Calu3 (cell line): ENCODE data around the gene POLDIP3. TPM values are rescaled to one million over a fixed set of nuclear protein-coding genes. Genes with fewer than 3 reads are reported as not detected.
"Not testable (repeated sequence)": the region's sequence is repeated elsewhere in the genome, so short reads cannot be mapped to it uniquely, and the experiment has no call there.

Experiments used
- BruUV-seq: library from RNA; stranded (reverse); fragments of 400-500 nt; replicated peaks from 2 replicates; lab custom pipeline; 2021; lab: Mats Ljungman, UMichigan
- CTCF ChIA-PET: fragments of 300-600 bp; sonication (Branson Sonifier 250); formaldehyde crosslinking; loops from one replicate; lab custom pipeline; 2022; ENCODE audit warnings: antibody characterized with exemption; lab: Charles Lee
- DNase-seq: peaks from one replicate; pipeline ENCODE4 v3.0.0; 2022
- H3K27ac Mint-ChIP-seq: one replicate; pipeline ENCODE4 v1.8.0; 2022; ENCODE audit warnings: mixed read lengths; ENCODE audit not compliant: unreplicated experiment
- H3K27me3 Mint-ChIP-seq: one replicate; pipeline ENCODE4 v1.8.0; 2022; ENCODE audit warnings: mixed read lengths; ENCODE audit not compliant: unreplicated experiment
- H3K36me3 Mint-ChIP-seq: one replicate; pipeline ENCODE4 v1.8.0; 2022; ENCODE audit warnings: mild to moderate bottlenecking, moderate library complexity, mixed read lengths; ENCODE audit not compliant: insufficient read depth, unreplicated experiment
- H3K4me1 Mint-ChIP-seq: one replicate; pipeline ENCODE4 v1.8.0; 2022; ENCODE audit warnings: mild to moderate bottlenecking, low read depth, mixed read lengths; ENCODE audit not compliant: unreplicated experiment
- H3K4me3 Mint-ChIP-seq: one replicate; pipeline ENCODE4 v1.8.0; 2022; ENCODE audit warnings: mild to moderate bottlenecking, low read depth, moderate library complexity, mixed read lengths; ENCODE audit not compliant: unreplicated experiment
- H3K9me3 Mint-ChIP-seq: one replicate; pipeline ENCODE4 v1.8.0; 2022; ENCODE audit warnings: low read depth, mixed read lengths; ENCODE audit not compliant: unreplicated experiment
- intact Hi-C: fragments of 100-400 bp; cut with micrococcal nuclease; formaldehyde crosslinking; loops from one replicate; pipeline ENCODE4 v1.10.0; 2022; ENCODE audit not compliant: unreplicated experiment
- total RNA-seq: library from RNA; stranded (reverse); gene quantifications from 2 replicates; pipeline ENCODE4 v1.2.3, GENCODE V29; 2022
- TF ChIP-seq, protein P1 (sequence below): fragments of 200-600 bp; IDR thresholded peaks from one replicate; pipeline ENCODE4 v1.8.0; 2022; ENCODE audit warnings: antibody characterized with exemption; ENCODE audit not compliant: unreplicated experiment

POLDIP3 gene
- total RNA-seq, 1 experiment from 2014 or later: 60.1 TPM

DNA sequence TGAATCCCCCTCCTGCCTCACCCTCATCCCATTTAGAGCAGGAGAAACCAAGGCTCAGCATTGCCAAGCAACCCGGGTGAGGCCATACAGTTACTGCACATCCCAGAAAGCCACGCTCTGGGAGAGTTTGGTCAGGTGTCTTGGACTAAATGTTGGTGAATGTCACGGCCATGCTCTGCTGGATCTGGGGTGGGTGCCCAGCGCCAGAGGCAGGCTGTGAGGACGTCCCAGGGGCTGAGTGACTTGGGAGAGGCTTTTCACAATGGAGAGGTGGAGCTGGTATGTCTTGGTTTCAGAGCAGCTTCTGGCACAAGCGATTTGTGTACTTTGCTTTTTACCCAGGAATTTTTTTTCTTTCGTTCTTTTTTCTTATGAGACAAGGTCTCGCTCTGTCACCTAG lies 54.3 kb downstream of the POLDIP3 start:
- TF ChIP-seq, protein P1, sequence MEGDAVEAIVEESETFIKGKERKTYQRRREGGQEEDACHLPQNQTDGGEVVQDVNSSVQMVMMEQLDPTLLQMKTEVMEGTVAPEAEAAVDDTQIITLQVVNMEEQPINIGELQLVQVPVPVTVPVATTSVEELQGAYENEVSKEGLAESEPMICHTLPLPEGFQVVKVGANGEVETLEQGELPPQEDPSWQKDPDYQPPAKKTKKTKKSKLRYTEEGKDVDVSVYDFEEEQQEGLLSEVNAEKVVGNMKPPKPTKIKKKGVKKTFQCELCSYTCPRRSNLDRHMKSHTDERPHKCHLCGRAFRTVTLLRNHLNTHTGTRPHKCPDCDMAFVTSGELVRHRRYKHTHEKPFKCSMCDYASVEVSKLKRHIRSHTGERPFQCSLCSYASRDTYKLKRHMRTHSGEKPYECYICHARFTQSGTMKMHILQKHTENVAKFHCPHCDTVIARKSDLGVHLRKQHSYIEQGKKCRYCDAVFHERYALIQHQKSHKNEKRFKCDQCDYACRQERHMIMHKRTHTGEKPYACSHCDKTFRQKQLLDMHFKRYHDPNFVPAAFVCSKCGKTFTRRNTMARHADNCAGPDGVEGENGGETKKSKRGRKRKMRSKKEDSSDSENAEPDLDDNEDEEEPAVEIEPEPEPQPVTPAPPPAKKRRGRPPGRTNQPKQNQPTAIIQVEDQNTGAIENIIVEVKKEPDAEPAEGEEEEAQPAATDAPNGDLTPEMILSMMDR: no peak
- BruUV-seq: no TSS peak
- intact Hi-C loops: no loop called here
- Mint-ChIP-seq H3K36me3 (peaks cover 15% of the 10 kb centered on the region), H3K4me1 (no peaks in the 10 kb centered on the region), H3K27me3 (no peaks in the 10 kb centered on the region), H3K27ac (no peak overlapping the region), H3K9me3 (no peaks in the 10 kb centered on the region), H3K4me3 (no peak overlapping the region)
- no peak for DNase-seq
- CTCF ChIA-PET: interaction anchor here (1.1 kb wide), 1 partner anchor 9 kb away, joined by 4 read pairs; no protein-coding TSS in a partner anchor

DNA sequence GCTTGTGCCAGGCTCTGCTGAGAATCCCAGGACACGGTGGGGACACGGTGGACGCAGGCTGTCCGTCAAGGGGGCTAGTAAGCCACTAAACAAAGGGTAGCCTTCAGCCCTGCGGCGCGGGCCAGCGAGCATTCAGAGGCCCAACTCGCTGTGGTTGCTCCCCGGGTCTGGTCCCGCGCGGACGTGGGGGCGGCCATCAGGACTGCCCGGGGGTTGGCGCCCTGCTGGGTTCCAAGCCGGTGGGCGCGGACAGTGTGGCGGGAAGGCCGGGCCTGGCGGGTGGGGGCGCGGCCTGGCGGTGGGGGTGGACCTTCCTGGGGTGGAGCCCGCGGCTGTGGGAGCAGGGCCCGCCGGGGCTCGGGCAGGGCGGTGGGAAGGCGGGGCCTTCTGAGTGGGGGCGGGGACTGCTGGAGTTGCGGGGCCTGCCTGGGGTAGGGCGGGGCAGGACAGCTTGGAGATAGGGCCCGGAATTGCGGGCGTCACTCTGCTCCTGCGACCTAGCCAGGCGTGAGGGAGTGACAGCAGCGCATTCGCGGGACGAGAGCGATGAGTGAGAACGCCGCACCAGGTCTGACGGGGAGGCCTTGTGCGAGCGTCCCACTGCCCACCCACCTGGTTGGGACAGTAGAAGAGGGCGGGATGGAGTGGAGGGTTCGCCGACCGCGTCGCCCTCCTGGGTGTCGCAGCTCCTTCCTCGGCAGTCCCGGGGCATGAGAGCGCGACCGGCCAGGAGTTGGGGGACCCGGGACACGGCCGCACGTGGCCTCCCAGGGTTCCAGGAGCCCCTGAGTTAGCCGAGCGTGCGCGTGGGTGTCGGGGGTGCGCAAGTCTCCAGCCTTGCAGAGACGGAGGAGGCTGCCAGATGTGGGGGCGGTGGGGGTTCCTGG lies 61.0 kb downstream of the POLDIP3 start, which contains the start of gene SERHL2:
Gene SERHL2 (plus strand): TSS at position 482 of the 887 bp plus-strand sequence. CDS start 65 bp downstream, at position 547.
- CTCF ChIA-PET: no interaction called here
- intact Hi-C loops: no loop called here
- H3K36me3 Mint-ChIP-seq: peaks cover 13% of the 10 kb centered on the region
- no peaks in the 10 kb centered on the region for H3K9me3 Mint-ChIP-seq
- H3K4me1 Mint-ChIP-seq: no peaks in the 10 kb centered on the region
- H3K27me3 Mint-ChIP-seq: peaks cover 14% of the 10 kb centered on the region
- BruUV-seq: no TSS peak
- peak within 1 kb of the TSS; percentile 71 for H3K4me3 Mint-ChIP-seq
- no peak within 1 kb of the TSS for H3K27ac Mint-ChIP-seq
- TF ChIP-seq, protein P1: no peak
- peak; percentile 89 for DNase-seq

DNA sequence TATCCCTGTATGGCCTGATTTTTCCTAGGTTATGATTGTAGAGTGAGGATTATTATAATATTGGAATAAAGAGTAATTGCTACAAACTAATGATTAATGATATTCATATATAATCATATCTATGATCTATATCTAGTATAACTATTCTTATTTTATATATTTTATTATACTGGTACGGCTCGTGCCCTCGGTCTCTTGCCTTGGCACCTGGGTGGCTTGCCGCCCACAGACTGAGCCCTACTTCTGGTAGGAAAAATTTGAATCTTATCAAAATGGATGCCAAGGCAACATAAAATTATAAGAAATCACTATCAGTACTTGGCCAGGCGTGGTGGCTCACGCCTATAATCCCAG lies 62.4 kb downstream of the POLDIP3 start:
- H3K9me3 Mint-ChIP-seq, H3K27ac Mint-ChIP-seq, DNase-seq, H3K4me1 Mint-ChIP-seq, CTCF ChIA-PET, intact Hi-C loops, H3K4me3 Mint-ChIP-seq, BruUV-seq: not testable (repeated sequence)
- TF ChIP-seq, protein P1: peak; percentile 6
- Mint-ChIP-seq H3K27me3 (peaks cover 25% of the 10 kb centered on the region), H3K36me3 (peaks cover 17% of the 10 kb centered on the region)

DNA sequence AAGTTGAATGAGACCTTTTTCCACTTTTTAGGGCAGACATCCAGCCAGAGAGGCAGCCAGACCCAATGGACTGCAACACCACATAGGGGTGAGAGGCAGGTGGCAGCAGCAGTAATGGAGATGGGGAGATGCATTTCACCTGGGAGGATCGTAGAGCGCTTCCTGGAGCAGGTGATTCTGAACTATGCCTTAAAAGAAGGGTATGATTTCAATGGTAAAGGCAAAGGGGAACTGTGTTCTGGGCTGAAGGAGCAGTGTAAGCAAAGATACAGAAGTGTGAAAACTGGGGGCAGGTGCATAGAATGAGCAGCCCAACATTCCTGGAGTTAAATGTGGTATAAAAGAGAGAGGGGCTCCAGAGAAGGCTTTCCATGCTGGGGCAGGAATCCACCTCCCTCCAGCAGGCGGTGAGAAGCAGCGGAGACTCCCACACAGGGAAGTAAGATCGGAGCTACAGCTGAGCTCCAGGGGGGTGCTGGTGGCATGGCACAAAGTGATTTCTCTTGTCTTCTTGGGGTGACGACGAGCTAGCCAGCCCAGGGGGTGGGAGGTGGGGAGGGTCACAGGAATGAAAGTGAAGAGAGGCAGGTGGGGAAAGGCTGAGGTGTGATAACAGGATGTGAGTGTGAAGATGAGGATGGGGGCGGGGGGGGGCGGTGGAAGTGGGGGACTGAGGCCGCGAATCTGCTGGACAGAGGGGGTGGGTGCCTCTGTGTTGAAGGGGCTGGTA lies 65.2 kb downstream of the POLDIP3 start:
- no TSS peak for BruUV-seq
- intact Hi-C loops: no loop called here

More for the DNA sequence above, 65.2 kb downstream of the POLDIP3 start:
- Mint-ChIP-seq H3K4me3 (no peak overlapping the region), H3K27me3 (peaks cover 28% of the 10 kb centered on the region), H3K4me1 (no peaks in the 10 kb centered on the region), H3K9me3 (no peaks in the 10 kb centered on the region), H3K36me3 (peaks cover 18% of the 10 kb centered on the region), H3K27ac (no peak overlapping the region)
- DNase-seq: no peak
- CTCF ChIA-PET: no interaction called here
- TF ChIP-seq, protein P1: no peak
